ENCODE results near the gene GPR137B.

DNA sequence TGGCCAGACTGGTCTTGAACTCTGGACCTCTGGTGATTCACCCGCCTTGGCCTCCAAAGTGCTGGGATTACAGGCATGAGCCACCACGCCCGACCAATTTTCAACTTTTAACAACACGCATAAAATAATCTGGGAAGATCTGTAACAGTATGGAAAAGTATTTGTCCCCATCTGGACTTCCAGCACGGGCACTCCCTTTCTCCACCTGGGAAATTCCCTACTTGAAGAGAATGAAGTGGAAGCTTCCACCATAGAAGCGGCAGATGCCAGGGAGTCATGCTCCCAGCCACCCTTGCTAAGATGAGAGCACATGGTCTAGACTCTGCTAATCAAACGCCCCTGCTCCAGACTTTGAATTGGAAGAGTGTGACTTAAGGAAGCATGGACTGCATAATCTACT is 9.0 kb upstream of the GPR137B start:
- TF ChIP-seq TAF1 (IDR thresholded peaks at IDR 0.05; ENCODE audit: low read depth), result no peak
- TF ChIP-seq CTCF (IDR thresholded peaks at IDR 0.05; ENCODE audit: poor library complexity, severe bottlenecking), result no peak
- TF ChIP-seq EP300 (conservative IDR thresholded peaks at IDR 0.05; ENCODE audit: poor library complexity, severe bottlenecking), result no peak
- no peak for TF ChIP-seq POLR2AphosphoS5 (IDR thresholded peaks at IDR 0.05)
- no peak for TF ChIP-seq EZH2 (IDR thresholded peaks at IDR 0.05; ENCODE audit: borderline replicate concordance, insufficient read depth, low read length, poor library complexity, severe bottlenecking)
- TF ChIP-seq, protein P1, sequence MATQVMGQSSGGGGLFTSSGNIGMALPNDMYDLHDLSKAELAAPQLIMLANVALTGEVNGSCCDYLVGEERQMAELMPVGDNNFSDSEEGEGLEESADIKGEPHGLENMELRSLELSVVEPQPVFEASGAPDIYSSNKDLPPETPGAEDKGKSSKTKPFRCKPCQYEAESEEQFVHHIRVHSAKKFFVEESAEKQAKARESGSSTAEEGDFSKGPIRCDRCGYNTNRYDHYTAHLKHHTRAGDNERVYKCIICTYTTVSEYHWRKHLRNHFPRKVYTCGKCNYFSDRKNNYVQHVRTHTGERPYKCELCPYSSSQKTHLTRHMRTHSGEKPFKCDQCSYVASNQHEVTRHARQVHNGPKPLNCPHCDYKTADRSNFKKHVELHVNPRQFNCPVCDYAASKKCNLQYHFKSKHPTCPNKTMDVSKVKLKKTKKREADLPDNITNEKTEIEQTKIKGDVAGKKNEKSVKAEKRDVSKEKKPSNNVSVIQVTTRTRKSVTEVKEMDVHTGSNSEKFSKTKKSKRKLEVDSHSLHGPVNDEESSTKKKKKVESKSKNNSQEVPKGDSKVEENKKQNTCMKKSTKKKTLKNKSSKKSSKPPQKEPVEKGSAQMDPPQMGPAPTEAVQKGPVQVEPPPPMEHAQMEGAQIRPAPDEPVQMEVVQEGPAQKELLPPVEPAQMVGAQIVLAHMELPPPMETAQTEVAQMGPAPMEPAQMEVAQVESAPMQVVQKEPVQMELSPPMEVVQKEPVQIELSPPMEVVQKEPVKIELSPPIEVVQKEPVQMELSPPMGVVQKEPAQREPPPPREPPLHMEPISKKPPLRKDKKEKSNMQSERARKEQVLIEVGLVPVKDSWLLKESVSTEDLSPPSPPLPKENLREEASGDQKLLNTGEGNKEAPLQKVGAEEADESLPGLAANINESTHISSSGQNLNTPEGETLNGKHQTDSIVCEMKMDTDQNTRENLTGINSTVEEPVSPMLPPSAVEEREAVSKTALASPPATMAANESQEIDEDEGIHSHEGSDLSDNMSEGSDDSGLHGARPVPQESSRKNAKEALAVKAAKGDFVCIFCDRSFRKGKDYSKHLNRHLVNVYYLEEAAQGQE (IDR thresholded peaks at IDR 0.05; ENCODE audit: borderline replicate concordance), result no peak
- TF ChIP-seq SMC3 (conservative IDR thresholded peaks at IDR 0.05; ENCODE audit: poor library complexity), result no peak
- no peak for TF ChIP-seq MXI1 (conservative IDR thresholded peaks at IDR 0.05; ENCODE audit: poor library complexity, severe bottlenecking)
- no peak for TF ChIP-seq RAD21 (conservative IDR thresholded peaks at IDR 0.05)
